DMS114 treated with DMSO at 0.1 percent for 48 hours (cell line): ENCODE measurements around the gene CECR2.

Source experiments
- DNase-seq: peaks from one replicate; lab custom pipeline; 2025; ENCODE audit not compliant: unreplicated experiment; lab: John Stamatoyannopoulos, UW

The CECR2 gene

GRCh38 chr22:17444204-17444504 lies 74.9 kb downstream of the CECR2 start:
- DNase-seq = no peak

- no peak for DNase-seq
These were observed 77.4 kb downstream of the CECR2 start for GRCh38 chr22:17446698-17447097.

GRCh38 chr22:17451316-17451715 lies 82.1 kb downstream of the CECR2 start:
- DNase-seq = no peak

- DNase-seq = no peak
These were observed 91.6 kb downstream of the CECR2 start for GRCh38 chr22:17460895-17461294.

DNA sequence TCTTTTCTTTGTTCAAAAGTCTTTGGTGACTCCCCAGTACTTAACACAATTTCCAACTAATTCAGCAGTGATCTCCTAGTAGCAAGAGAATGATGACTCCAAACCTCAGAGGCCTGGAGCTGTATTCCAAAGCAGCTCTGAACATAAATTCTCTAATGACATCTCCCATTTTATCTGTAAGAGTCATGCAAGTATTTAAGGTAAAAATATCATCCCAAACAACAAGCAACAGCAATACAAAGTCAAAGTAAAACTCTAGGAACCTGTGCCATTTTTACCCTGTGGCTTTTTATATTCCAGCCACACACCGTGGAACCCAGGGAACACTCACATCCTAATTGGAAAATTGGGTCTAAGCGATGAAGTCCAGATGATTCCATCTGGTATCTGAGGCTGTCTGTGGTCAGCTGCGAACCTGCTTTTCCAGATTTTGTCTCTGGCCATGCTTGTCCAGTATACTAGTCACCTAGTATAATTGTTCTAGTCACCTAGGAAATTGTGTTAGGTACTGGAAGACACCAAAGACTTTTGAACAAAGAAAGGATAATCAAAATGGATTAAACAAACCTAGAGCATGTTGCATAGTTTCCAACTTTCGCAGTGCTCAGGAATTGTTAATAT lies 101.7 kb downstream of the CECR2 start:
- no peak for DNase-seq

DNA sequence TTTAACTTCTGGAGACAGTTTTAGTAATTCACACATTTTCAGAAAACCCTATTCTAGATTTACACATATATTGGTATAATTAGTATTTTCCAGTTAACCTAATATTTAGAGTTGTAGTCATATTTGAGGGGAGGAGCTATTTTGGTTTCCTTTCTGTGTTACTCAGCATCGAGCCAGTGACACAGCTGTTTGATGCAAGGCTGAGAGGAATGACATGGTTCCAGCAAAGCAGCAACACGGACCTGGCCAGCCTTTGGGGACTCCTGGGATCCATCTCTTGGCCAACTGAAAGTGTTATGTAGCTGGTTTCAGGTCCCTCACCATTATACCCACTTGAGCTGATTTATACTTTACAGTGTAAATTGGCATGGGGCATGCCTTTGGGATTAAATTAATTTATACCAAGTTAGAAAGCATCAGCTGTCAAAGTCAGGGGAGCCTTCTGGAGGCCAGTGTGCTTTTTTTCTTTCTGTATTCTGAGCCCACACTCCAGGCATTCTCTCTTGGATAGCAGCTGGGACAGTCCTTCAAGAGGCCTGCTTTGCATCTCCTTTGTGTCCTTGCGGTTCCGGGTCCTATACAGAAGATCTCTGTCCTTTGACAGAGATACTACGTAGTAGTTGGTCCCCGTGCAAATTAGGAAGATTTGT lies 102.8 kb downstream of the CECR2 start:
- no peak for DNase-seq

DNA sequence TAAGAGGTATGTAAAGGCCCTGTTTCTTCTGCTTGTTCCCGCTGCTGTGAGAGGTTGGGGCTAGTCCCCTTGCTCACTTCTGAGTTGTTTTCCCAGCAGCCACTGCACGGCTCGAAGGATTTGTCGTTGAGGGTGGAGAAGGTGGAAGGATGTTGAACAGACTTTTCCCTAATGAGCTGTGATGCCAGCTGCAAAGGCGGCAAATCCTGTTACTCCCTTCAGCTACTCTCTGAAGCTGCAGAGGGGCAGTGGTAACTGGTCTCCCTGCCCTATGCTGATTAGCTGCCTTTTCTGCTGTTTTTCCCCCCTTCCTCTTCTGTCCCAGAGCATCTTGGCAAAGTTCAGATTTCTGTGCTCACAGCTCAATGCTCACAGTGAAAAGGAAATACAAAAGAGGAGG lies 103.7 kb downstream of the CECR2 start:
- DNase-seq = no peak

- DNase-seq = no peak
These were observed 106.3 kb downstream of the CECR2 start for GRCh38 chr22:17475318-17476230.

- no peak for DNase-seq
These were observed 107.6 kb downstream of the CECR2 start for GRCh38 chr22:17476838-17477237.

- no peak for DNase-seq
These were observed 108.2 kb downstream of the CECR2 start for GRCh38 chr22:17477391-17477833.

- no peak for DNase-seq
These were observed 109.9 kb downstream of the CECR2 start for GRCh38 chr22:17479135-17479534.

GRCh38 chr22:17481424-17481823 lies 112.2 kb downstream of the CECR2 start:
- no peak for DNase-seq

DNA sequence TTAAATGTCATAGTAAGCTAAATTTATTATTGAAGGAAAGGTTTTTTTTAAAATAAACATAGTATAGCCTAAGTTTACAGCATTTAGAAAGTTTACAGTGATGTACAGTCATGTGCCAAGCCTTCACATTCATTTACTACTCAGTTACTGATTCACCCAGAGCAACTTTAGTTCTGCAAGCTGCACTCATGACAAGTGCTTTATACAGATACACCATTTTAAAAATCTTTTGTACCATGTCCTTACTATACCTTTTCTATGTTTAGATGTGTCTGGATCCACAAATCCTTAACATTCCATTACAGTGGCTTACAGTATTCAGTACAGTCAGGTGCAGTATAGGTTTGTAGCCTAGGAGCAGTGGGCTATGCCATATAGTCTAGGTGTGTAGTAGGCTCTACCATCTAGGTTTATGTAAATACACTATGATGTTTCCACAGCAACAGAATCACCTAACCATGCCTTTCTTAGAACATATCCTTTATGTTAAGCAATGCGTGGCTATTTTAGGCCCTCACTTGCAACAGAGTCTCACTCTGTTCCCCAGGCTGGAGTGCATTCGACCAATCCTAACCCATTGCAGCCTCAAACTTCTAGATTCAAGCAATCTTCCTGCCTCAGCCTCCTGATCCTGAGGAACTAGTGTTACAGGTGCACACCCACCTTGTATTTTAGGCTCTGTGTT lies 114.6 kb downstream of the CECR2 start:
- DNase-seq = no peak

GRCh38 chr22:17484608-17485007 lies 115.3 kb downstream of the CECR2 start:
- DNase-seq = no peak

DNA sequence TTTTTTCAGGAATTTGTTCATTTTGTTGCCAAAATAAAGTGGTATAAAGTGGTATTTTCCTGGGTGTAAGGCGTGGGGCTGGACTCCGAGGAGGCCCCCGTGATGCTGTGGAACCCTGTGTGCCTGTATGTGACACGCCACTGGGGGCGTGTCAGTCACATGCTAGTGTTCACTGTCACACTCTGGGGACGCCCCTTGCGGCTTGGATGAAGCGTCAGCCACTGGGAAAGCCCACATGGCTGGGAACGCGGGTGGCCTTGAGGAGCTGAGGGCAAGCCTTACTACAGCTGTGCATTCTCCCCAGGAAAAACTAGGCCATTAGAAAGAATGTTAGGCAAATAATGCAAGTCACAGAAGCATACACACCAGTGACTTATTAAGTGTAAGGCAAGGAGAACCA lies 117.1 kb downstream of the CECR2 start:
- DNase-seq = no peak

DNA sequence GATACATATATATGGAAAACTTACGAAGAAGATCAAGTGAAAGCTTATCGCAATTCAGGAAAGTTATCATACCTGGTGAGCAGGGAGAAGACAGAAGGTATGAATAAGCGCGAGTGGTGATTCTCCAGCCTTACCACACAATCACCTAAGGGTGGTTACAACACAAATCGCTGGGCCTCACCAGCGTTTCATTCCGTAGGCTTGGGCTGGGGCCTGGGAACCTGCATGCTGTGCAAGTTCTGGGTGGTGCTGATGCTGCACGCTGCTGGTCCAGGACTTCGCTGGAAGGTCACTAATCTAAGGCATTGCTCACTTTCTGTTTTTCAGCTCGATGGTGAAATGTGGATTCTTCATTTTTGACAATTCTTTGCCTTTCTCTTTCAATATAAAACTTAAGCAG lies 117.5 kb downstream of the CECR2 start:
- DNase-seq = no peak

GRCh38 chr22:17489101-17489500 lies 119.8 kb downstream of the CECR2 start:
- DNase-seq = no peak

DNA sequence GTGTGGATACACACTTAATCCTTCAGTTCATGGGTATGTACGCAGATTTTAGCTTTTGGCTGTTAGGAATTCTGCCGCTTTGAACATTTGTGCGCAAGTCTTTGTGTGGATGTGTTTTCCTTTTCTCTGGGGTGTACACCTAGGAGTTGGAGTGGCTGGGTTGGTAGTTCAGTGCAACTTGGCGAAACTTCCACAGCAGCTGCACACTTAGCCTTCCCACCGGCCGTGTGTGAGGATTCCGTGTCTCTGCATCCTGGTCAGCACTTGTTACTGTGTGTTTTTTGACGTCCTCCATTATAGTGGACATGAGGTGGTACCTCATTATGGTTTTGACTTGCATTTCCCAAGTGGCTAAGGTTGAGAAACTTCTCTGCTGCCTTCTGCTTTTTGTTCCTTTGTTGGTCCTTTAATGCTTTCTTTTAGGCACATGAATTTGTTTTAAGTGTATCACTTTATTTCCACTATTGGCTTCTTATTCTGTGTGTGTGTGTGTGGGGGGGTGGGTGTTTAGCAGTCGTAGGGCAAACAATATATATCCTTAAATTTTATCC lies 121.9 kb downstream of the CECR2 start:
- DNase-seq = no peak

- no peak for DNase-seq
These were observed 123.0 kb downstream of the CECR2 start for GRCh38 chr22:17492247-17492646.

DNA sequence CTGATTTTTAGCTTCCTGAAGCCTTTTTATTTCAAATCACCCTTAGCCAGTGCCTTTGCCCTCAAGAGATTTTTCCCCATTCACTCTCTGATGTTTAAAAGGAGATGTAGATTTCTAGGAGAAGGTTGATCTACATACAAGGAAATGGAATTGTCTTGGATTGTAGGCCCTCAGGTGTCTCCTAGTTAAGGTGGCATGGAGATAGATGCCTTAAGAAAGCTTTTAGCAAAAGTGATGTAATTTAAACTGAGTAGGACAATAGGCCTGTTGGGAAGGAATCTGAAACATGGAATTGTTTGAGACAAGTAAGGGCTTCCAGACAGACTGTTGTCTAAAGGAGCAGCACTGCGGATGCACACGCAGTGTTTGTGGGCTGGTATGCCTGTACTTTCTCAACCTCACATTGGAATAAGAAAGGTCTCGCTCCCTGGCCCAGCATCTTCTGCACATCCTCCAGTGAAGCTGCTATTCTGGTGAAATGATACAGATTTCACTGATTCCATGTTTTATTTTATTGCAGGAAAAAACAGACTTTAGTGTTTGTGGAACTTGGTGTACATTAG lies 124.2 kb downstream of the CECR2 start:
- DNase-seq = no peak

- no peak for DNase-seq
These were observed 127.6 kb downstream of the CECR2 start for GRCh38 chr22:17496841-17497240.
